Kidney epithelial cell (primary cell): ENCODE measurements around the gene RERE. TPM values are rescaled to one million over a fixed set of nuclear protein-coding genes. Genes with fewer than 3 reads are reported as not detected.
"Not testable (repeated sequence)": the region's sequence is repeated elsewhere in the genome, so short reads cannot be mapped to it uniquely, and the experiment has no call there.

ENCODE experiments used
- DNase-seq: peaks from one replicate; pipeline ENCODE4 v3.0.0-alpha.2; 2010; ENCODE audit warnings: low read depth
- H3K27me3 ChIP-seq: 2 replicates; pipeline ENCODE4 v1.6.0; 2011; ENCODE audit warnings: low read length; ENCODE audit not compliant: control insufficient read depth, insufficient read depth
- H3K36me3 ChIP-seq: 2 replicates; pipeline ENCODE4 v1.5.1; 2011; ENCODE audit warnings: low read length; ENCODE audit not compliant: control insufficient read depth, insufficient read depth
- H3K4me3 ChIP-seq: 2 replicates; pipeline ENCODE4 v1.5.1; 2011; ENCODE audit warnings: low read depth, mild to moderate bottlenecking, control low read depth, low read length
- CTCF ChIP-seq: IDR thresholded peaks from 2 replicates; pipeline ENCODE4 v1.5.1; 2011; ENCODE audit warnings: mild to moderate bottlenecking, moderate library complexity, low read length, control low read depth, inconsistent platforms; ENCODE audit not compliant: insufficient read depth, poor library complexity, severe bottlenecking
- total RNA-seq: library from RNA; depleted of rRNA; stranded (reverse); fragments of >200 nt; gene quantifications from 2 replicates; pipeline ENCODE4 v1.2.3, GENCODE V29; 2015

Gene RERE
- total RNA-seq, 1 donor from 2014 or later: 47.5 TPM

- no peak for DNase-seq
- TF ChIP-seq CTCF: no peak
- no peak overlapping the region for H3K4me3 ChIP-seq
- no peaks in the 10 kb centered on the region for H3K36me3 ChIP-seq
- no peaks in the 10 kb centered on the region for H3K27me3 ChIP-seq
These were observed 220.0 kb downstream of the RERE start for GRCh38 chr1:8597455-8597854.

GRCh38 chr1:8595941-8596340 lies 221.5 kb downstream of the RERE start:
- H3K27me3 ChIP-seq: no peaks in the 10 kb centered on the region
- no peak for TF ChIP-seq CTCF
- no peak overlapping the region for H3K4me3 ChIP-seq
- DNase-seq: no peak
- H3K36me3 ChIP-seq: no peaks in the 10 kb centered on the region

DNA sequence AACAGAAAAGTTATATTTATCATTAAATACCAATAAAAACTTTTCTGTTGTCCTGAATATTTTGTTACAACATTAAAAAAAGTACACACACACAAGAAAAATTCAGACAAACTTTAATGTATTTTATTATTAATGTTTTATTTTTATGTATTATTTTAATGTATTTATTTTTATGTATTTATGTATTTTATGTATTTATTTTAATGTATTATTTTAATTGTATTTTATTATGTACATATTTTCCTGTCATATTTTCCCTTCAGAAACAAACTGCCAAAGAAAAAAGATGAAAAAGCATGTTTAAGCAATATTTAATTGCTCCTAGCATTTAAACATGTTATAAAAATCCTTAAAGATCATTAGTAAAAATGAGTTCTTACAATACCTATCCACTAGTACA lies 222.1 kb downstream of the RERE start:
- Histone ChIP-seq H3K36me3 (no peaks in the 10 kb centered on the region), H3K27me3 (no peaks in the 10 kb centered on the region), H3K4me3 (no peak overlapping the region)
- DNase-seq: no peak
- no peak for TF ChIP-seq CTCF

- not testable (repeated sequence) for H3K4me3 ChIP-seq, DNase-seq, H3K36me3 ChIP-seq, H3K27me3 ChIP-seq
These were observed 224.1 kb downstream of the RERE start for GRCh38 chr1:8593292-8593691.

GRCh38 chr1:8591569-8591968 lies 225.9 kb downstream of the RERE start:
- DNase-seq: no peak
- Histone ChIP-seq H3K36me3 (no peaks in the 10 kb centered on the region), H3K4me3 (no peak overlapping the region), H3K27me3 (no peaks in the 10 kb centered on the region)
- TF ChIP-seq CTCF: no peak

- TF ChIP-seq CTCF: no peak
- H3K36me3 ChIP-seq: no peaks in the 10 kb centered on the region
- no peak for DNase-seq
- no peak overlapping the region for H3K4me3 ChIP-seq
- H3K27me3 ChIP-seq: no peaks in the 10 kb centered on the region
These were observed 226.6 kb downstream of the RERE start for GRCh38 chr1:8590721-8591351.
